HG02798 (cell line): ENCODE results near the gene LRG1.

Source experiments
- ATAC-seq: cut with Tn5 transposase; IDR thresholded peaks from one replicate; pipeline ENCODE4 v1.9.1; 2021; ENCODE audit warnings: mild to moderate bottlenecking; ENCODE audit not compliant: unreplicated experiment, poor library complexity

LRG1 gene

GRCh38 chr19:4515732-4516131 is 24.1 kb downstream of the LRG1 start:
- no peak for ATAC-seq

GRCh38 chr19:4513248-4513647 is 26.6 kb downstream of the LRG1 start:
- ATAC-seq: no peak

- ATAC-seq: no peak
Measured at GRCh38 chr19:4512070-4512469, 27.8 kb downstream of the LRG1 start.

- no peak for ATAC-seq
Measured at GRCh38 chr19:4511300-4512054, 28.4 kb downstream of the LRG1 start.

GRCh38 chr19:4510435-4511255 is 29.2 kb downstream of the LRG1 start:
- ATAC-seq: no peak

GRCh38 chr19:4508698-4509097 is 31.1 kb downstream of the LRG1 start:
- no peak for ATAC-seq

GRCh38 chr19:4507804-4508203 is 32.0 kb downstream of the LRG1 start:
- ATAC-seq: no peak

GRCh38 chr19:4507150-4507452 is 32.7 kb downstream of the LRG1 start:
- ATAC-seq: no peak

- ATAC-seq: no peak
Measured at GRCh38 chr19:4506449-4507149, 33.2 kb downstream of the LRG1 start.

- ATAC-seq: no peak
Measured at GRCh38 chr19:4505570-4506448, 34.0 kb downstream of the LRG1 start.

GRCh38 chr19:4504891-4505569 is 34.8 kb downstream of the LRG1 start:
- no peak for ATAC-seq

- ATAC-seq: no peak
Measured at GRCh38 chr19:4504297-4504701, 35.5 kb downstream of the LRG1 start.

- no peak for ATAC-seq
Measured at GRCh38 chr19:4503825-4504170, 36.0 kb downstream of the LRG1 start.

- no peak for ATAC-seq
Measured at GRCh38 chr19:4503132-4503824, 36.6 kb downstream of the LRG1 start.

GRCh38 chr19:4502282-4503131 is 37.3 kb downstream of the LRG1 start:
- no peak for ATAC-seq

GRCh38 chr19:4501691-4502090 is 38.1 kb downstream of the LRG1 start:
- no peak for ATAC-seq

GRCh38 chr19:4500841-4501591 is 38.8 kb downstream of the LRG1 start:
- ATAC-seq: no peak

GRCh38 chr19:4499855-4500254 is 40.0 kb downstream of the LRG1 start:
- ATAC-seq: no peak
